ENCODE results near the gene MIGA1. TPM values are rescaled to one million over a fixed set of nuclear protein-coding genes. Genes with fewer than 3 reads are reported as not detected.

MIGA1 gene
- total and polyA plus RNA-seq, 2 of the 4 experiments (the other 2 are of a cell fraction) = 5.7 to 16.3 TPM

- Histone ChIP-seq H2BK15ac (ENCODE audit: low read depth, low read length) (no peak overlapping the region), H2BK120ac (ENCODE audit: low read depth, low read length) (no peak overlapping the region), H3K56ac (ENCODE audit: extremely low read depth, insufficient read depth, low read length) (no peak overlapping the region), H3K14ac (replicated peaks; ENCODE audit: low read depth, low read length) (no peak overlapping the region), H3K9me3 (ENCODE audit: control insufficient read depth, insufficient read depth, low read length) (no peaks in the 10 kb centered on the region), H2AK5ac (ENCODE audit: low read depth, low read length) (no peak overlapping the region), H3K9me1 (ENCODE audit: insufficient read depth, low read length) (peaks cover 3% of the 10 kb centered on the region), H3K18ac (ENCODE audit: low read depth, low read length) (no peak overlapping the region), H3K4ac (ENCODE audit: low read depth, low read length) (no peak overlapping the region), H3K4me3 (ENCODE audit: insufficient read depth, low read depth, low read length) (no peak overlapping the region), H3K4me2 (ENCODE audit: low read depth, low read length) (no peak overlapping the region), H4K5ac (ENCODE audit: low read depth, low read length) (no peak overlapping the region), H3K36me3 (ENCODE audit: control insufficient read depth, insufficient read depth, low read length) (peaks cover 4% of the 10 kb centered on the region), H3K27me3 (ENCODE audit: control insufficient read depth, insufficient read depth, low read length) (no peaks in the 10 kb centered on the region), H4K8ac (ENCODE audit: low read depth in 2 of 2, low read length in 2 of 2) (no peak overlapping the region), H3K9ac (ENCODE audit: low read depth, low read length) (no peak overlapping the region), H3K79me1 (ENCODE audit: low read depth in 1 of 2, low read length in 2 of 2) (peaks cover 6 to 47% of the 10 kb centered on the region in 2 experiments), H2BK20ac (ENCODE audit: low read depth, low read length) (no peak overlapping the region), H3K4me1 (ENCODE audit: control insufficient read depth, insufficient read depth, low read length) (peaks cover 8% of the 10 kb centered on the region; the same call in 1 of the 2 replicates), H2BK5ac (ENCODE audit: low read depth, low read length, poor library complexity, severe bottlenecking) (no peak overlapping the region), H2AK9ac (replicated peaks; ENCODE audit: low read depth, low read length, poor library complexity) (no peak overlapping the region), H4K20me1 (ENCODE audit: insufficient read depth, low read length) (0 out of 2 replicates have a peak, but pooled peaks cover 4% of the 10 kb centered on the region), H3K23ac (ENCODE audit: low read depth, low read length) (no peak overlapping the region), H4K91ac (ENCODE audit: insufficient read depth, low read depth, low read length) (no peak overlapping the region), H2AFZ (replicated peaks; ENCODE audit: low read length, poor library complexity) (no peak overlapping the region), H3K27ac (ENCODE audit: insufficient read depth, low read length) (no peak overlapping the region)
- BruUV-seq (replicated peaks) = no TSS peak
- intact Hi-C loops (cut with micrococcal nuclease) (loop anchor here (10.0 kb wide), 1 partner anchor 287 kb away; no protein-coding TSS in a partner anchor), dilution Hi-C loops (cut with HindIII; ENCODE audit: low sequenced_read_pairs, unreplicated experiment) (no loop called here), in situ Hi-C loops (cut with MboI; ENCODE audit: low sequenced_read_pairs) (no loop called here)
- DNase-seq (no peak), ATAC-seq (ENCODE audit: low read depth) (no peak)
- ChIA-PET CTCF (interaction anchor here (0.6 kb wide), 1 partner anchor 152 kb away, joined by 3 read pairs; no protein-coding TSS in a partner anchor), POLR2A (ENCODE audit: unreplicated experiment) (no interaction called here)
- no CpG with 5 or more reads among the region's 1 CpG for whole genome bisulfite sequencing, 2 experiments (ENCODE audit: extremely low coverage in 2 of 2, insufficient read length in 1 of 2)
- TF ChIP-seq BHLHE40 (IDR thresholded peaks at IDR 0.05; ENCODE audit: low read depth, low read length) = no peak
- TF ChIP-seq NFE2L2 (IDR thresholded peaks at IDR 0.05; ENCODE audit: low read depth, low read length) = no peak
- TF ChIP-seq USF2 (IDR thresholded peaks at IDR 0.05; ENCODE audit: low read depth, low read length) = no peak
- TF ChIP-seq RCOR1 (IDR thresholded peaks at IDR 0.05; ENCODE audit: insufficient replicate concordance, low read length) = no peak
- TF ChIP-seq MXI1 (IDR thresholded peaks at IDR 0.05; ENCODE audit: borderline replicate concordance, low read depth, low read length) = no peak
- no peak for TF ChIP-seq MAFK (IDR thresholded peaks at IDR 0.05; ENCODE audit: low read depth, low read length)
- TF ChIP-seq CHD1 (IDR thresholded peaks at IDR 0.05; ENCODE audit: low read depth, low read length) = no peak
- no peak for TF ChIP-seq POLR2A (IDR thresholded peaks at IDR 0.05; ENCODE audit: low read depth, low read length)
Observed at GRCh38 chr1:77828098-77828497, 48.6 kb downstream of the MIGA1 start.

All from IMR-90 (cell line).